ENCODE measurements around the gene CEL. TPM values are rescaled to one million over a fixed set of nuclear protein-coding genes. Genes with fewer than 3 reads are reported as not detected.

The CEL gene
- total and polyA plus RNA-seq, 2 experiments from 2014 or later: 0.27 to 2.3 TPM

DNA sequence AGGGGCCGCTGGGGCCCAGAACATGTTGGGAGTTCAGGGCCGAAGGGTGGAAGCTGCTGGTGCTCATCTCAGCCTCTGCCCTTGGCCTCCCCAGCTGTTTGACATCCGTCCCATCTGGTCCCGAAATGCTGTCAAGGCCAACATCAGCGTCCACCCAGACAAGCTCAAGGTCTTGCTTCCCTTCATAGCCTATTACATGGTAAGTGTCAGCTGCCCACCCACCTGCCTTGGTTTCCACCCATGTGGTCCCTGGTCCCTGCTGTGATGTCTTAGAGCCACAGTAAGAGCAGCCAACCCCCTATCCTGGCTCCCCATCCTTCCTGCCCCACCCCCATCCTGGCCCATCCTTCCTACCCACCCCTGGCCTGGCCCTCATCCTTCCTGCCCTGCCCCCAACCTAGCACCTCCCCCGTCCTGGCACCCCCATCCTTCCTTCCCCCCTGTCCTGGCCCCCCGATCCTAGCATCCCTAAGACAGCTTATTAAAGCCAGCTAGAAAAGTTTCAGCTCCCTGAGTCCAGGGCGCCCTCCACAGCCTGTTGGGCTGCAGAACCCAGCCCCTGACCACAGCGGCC lies 9.7 kb upstream of the CEL start:
- Histone ChIP-seq H3K9me2 (ENCODE audit: insufficient read depth) (no peaks in the 10 kb centered on the region), H4K20me1 (replicated peaks; ENCODE audit: insufficient read depth) (no peaks in the 10 kb centered on the region; the same call in 1 of the 2 replicates), H3K27ac (ENCODE audit: low read depth) (no peak overlapping the region), H3K4me3 (no peak overlapping the region), H3K4me2 (no peak overlapping the region), H3K79me2 (replicated peaks; ENCODE audit: insufficient read depth) (0 out of 2 replicates have a peak, but pooled peaks cover 4% of the 10 kb centered on the region), H2AFZ (no peak overlapping the region), H3F3A (replicated peaks; ENCODE audit: low read depth) (no peaks in the 10 kb centered on the region), H3K27me3 (ENCODE audit: insufficient read depth) (no peaks in the 10 kb centered on the region), H3K4me1 (ENCODE audit: insufficient read depth) (no peaks in the 10 kb centered on the region), H3K36me3 (ENCODE audit: insufficient read depth) (peaks cover 4% of the 10 kb centered on the region; the same call in 1 of the 2 replicates)
- Mint-ChIP-seq H3K36me3 (ENCODE audit: low read depth) (peaks cover 63% of the 10 kb centered on the region), H3K27ac (no peak overlapping the region), H3K4me1 (no peaks in the 10 kb centered on the region; the same call in 2 of the 3 replicates), H3K4me3 (no peak overlapping the region), H3K9me3 (no peaks in the 10 kb centered on the region), H3K27me3 (ENCODE audit: insufficient read depth, low read depth, poor library complexity) (no peaks in the 10 kb centered on the region)
- no peak for TF ChIP-seq EZH2 (IDR thresholded peaks at IDR 0.05; ENCODE audit: low read depth, unreplicated experiment)
- no peak for TF ChIP-seq ZNF331 (CRISPR knock-in tag; IDR thresholded peaks at IDR 0.05; ENCODE audit: low read depth)
- no peak for TF ChIP-seq POLR2AphosphoS5 (IDR thresholded peaks at IDR 0.05; ENCODE audit: low read depth)
- no peak for TF ChIP-seq ZNF114 (CRISPR knock-in tag; IDR thresholded peaks at IDR 0.05)
- TF ChIP-seq, protein P1, sequence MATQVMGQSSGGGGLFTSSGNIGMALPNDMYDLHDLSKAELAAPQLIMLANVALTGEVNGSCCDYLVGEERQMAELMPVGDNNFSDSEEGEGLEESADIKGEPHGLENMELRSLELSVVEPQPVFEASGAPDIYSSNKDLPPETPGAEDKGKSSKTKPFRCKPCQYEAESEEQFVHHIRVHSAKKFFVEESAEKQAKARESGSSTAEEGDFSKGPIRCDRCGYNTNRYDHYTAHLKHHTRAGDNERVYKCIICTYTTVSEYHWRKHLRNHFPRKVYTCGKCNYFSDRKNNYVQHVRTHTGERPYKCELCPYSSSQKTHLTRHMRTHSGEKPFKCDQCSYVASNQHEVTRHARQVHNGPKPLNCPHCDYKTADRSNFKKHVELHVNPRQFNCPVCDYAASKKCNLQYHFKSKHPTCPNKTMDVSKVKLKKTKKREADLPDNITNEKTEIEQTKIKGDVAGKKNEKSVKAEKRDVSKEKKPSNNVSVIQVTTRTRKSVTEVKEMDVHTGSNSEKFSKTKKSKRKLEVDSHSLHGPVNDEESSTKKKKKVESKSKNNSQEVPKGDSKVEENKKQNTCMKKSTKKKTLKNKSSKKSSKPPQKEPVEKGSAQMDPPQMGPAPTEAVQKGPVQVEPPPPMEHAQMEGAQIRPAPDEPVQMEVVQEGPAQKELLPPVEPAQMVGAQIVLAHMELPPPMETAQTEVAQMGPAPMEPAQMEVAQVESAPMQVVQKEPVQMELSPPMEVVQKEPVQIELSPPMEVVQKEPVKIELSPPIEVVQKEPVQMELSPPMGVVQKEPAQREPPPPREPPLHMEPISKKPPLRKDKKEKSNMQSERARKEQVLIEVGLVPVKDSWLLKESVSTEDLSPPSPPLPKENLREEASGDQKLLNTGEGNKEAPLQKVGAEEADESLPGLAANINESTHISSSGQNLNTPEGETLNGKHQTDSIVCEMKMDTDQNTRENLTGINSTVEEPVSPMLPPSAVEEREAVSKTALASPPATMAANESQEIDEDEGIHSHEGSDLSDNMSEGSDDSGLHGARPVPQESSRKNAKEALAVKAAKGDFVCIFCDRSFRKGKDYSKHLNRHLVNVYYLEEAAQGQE (IDR thresholded peaks at IDR 0.05; ENCODE audit: unreplicated experiment): no peak
- TF ChIP-seq, protein P2, sequence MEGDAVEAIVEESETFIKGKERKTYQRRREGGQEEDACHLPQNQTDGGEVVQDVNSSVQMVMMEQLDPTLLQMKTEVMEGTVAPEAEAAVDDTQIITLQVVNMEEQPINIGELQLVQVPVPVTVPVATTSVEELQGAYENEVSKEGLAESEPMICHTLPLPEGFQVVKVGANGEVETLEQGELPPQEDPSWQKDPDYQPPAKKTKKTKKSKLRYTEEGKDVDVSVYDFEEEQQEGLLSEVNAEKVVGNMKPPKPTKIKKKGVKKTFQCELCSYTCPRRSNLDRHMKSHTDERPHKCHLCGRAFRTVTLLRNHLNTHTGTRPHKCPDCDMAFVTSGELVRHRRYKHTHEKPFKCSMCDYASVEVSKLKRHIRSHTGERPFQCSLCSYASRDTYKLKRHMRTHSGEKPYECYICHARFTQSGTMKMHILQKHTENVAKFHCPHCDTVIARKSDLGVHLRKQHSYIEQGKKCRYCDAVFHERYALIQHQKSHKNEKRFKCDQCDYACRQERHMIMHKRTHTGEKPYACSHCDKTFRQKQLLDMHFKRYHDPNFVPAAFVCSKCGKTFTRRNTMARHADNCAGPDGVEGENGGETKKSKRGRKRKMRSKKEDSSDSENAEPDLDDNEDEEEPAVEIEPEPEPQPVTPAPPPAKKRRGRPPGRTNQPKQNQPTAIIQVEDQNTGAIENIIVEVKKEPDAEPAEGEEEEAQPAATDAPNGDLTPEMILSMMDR (conservative IDR thresholded peaks at IDR 0.05; ENCODE audit: low read depth in 2 of 2): no peak
- no peak for TF ChIP-seq JUNB (IDR thresholded peaks at IDR 0.05; ENCODE audit: unreplicated experiment)
- no peak for TF ChIP-seq NANOG (IDR thresholded peaks at IDR 0.05; ENCODE audit: borderline replicate concordance)
- no peak for TF ChIP-seq STAT1 (IDR thresholded peaks at IDR 0.05; ENCODE audit: unreplicated experiment)
- TF ChIP-seq, protein P3, sequence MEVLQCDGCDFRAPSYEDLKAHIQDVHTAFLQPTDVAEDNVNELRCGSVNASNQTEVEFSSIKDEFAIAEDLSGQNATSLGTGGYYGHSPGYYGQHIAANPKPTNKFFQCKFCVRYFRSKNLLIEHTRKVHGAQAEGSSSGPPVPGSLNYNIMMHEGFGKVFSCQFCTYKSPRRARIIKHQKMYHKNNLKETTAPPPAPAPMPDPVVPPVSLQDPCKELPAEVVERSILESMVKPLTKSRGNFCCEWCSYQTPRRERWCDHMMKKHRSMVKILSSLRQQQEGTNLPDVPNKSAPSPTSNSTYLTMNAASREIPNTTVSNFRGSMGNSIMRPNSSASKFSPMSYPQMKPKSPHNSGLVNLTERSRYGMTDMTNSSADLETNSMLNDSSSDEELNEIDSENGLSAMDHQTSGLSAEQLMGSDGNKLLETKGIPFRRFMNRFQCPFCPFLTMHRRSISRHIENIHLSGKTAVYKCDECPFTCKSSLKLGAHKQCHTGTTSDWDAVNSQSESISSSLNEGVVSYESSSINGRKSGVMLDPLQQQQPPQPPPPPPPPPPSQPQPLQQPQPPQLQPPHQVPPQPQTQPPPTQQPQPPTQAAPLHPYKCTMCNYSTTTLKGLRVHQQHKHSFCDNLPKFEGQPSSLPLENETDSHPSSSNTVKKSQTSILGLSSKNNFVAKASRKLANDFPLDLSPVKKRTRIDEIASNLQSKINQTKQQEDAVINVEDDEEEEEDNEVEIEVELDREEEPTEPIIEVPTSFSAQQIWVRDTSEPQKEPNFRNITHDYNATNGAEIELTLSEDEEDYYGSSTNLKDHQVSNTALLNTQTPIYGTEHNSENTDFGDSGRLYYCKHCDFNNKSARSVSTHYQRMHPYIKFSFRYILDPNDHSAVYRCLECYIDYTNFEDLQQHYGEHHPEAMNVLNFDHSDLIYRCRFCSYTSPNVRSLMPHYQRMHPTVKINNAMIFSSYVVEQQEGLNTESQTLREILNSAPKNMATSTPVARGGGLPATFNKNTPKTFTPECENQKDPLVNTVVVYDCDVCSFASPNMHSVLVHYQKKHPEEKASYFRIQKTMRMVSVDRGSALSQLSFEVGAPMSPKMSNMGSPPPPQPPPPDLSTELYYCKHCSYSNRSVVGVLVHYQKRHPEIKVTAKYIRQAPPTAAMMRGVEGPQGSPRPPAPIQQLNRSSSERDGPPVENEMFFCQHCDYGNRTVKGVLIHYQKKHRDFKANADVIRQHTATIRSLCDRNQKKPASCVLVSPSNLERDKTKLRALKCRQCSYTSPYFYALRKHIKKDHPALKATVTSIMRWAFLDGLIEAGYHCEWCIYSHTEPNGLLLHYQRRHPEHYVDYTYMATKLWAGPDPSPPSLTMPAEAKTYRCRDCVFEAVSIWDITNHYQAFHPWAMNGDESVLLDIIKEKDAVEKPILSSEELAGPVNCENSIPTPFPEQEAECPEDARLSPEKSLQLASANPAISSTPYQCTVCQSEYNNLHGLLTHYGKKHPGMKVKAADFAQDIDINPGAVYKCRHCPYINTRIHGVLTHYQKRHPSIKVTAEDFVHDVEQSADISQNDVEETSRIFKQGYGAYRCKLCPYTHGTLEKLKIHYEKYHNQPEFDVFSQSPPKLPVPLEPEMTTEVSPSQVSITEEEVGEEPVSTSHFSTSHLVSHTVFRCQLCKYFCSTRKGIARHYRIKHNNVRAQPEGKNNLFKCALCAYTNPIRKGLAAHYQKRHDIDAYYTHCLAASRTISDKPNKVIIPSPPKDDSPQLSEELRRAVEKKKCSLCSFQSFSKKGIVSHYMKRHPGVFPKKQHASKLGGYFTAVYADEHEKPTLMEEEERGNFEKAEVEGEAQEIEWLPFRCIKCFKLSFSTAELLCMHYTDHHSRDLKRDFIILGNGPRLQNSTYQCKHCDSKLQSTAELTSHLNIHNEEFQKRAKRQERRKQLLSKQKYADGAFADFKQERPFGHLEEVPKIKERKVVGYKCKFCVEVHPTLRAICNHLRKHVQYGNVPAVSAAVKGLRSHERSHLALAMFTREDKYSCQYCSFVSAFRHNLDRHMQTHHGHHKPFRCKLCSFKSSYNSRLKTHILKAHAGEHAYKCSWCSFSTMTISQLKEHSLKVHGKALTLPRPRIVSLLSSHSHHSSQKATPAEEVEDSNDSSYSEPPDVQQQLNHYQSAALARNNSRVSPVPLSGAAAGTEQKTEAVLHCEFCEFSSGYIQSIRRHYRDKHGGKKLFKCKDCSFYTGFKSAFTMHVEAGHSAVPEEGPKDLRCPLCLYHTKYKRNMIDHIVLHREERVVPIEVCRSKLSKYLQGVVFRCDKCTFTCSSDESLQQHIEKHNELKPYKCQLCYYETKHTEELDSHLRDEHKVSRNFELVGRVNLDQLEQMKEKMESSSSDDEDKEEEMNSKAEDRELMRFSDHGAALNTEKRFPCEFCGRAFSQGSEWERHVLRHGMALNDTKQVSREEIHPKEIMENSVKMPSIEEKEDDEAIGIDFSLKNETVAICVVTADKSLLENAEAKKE (CRISPR knock-in tag; IDR thresholded peaks at IDR 0.05): no peak
- TF ChIP-seq, protein P4, sequence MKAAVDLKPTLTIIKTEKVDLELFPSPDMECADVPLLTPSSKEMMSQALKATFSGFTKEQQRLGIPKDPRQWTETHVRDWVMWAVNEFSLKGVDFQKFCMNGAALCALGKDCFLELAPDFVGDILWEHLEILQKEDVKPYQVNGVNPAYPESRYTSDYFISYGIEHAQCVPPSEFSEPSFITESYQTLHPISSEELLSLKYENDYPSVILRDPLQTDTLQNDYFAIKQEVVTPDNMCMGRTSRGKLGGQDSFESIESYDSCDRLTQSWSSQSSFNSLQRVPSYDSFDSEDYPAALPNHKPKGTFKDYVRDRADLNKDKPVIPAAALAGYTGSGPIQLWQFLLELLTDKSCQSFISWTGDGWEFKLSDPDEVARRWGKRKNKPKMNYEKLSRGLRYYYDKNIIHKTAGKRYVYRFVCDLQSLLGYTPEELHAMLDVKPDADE (IDR thresholded peaks at IDR 0.05): no peak
- no peak for TF ChIP-seq CREB1 (CRISPR knock-in tag; IDR thresholded peaks at IDR 0.05; ENCODE audit: low read depth)
- TF ChIP-seq EZH2phosphoT487 (IDR thresholded peaks at IDR 0.05; ENCODE audit: unreplicated experiment): no peak
- no peak for DNase-seq (ENCODE audit: low spot score)
- ATAC-seq: no peak
